Central memory CD4-positive, alpha-beta T cell (primary cell): Measurements from ENCODE around the gene MAN2C1.
"Not testable (repeated sequence)": the region's sequence is repeated elsewhere in the genome, so short reads cannot be mapped to it uniquely, and the experiment has no call there.

Source experiments
- DNase-seq: peaks from one replicate; pipeline ENCODE4 v3.0.0; 2022
- total RNA-seq, 3 experiments: gene quantifications; one replicate each; lab custom pipeline; 2026; lab: John Stamatoyannopoulos, UW

Gene MAN2C1
- 117 to 277 (median 169) reads per million in 3 experiments for total RNA-seq

- peak; percentile 86 for DNase-seq
Measured at GRCh38 chr15:75367913-75368688, at the start of gene MAN2C1. Gene MAN2C1, minus strand, starts transcription at chr15:75368607. Its CDS starts 24 bp downstream, at chr15:75368583.

GRCh38 chr15:75416584-75416983, 48.2 kb upstream of the MAN2C1 start:
- DNase-seq, result no peak

- no peak for DNase-seq
Measured at GRCh38 chr15:75410196-75410595, 41.8 kb upstream of the MAN2C1 start.

DNA sequence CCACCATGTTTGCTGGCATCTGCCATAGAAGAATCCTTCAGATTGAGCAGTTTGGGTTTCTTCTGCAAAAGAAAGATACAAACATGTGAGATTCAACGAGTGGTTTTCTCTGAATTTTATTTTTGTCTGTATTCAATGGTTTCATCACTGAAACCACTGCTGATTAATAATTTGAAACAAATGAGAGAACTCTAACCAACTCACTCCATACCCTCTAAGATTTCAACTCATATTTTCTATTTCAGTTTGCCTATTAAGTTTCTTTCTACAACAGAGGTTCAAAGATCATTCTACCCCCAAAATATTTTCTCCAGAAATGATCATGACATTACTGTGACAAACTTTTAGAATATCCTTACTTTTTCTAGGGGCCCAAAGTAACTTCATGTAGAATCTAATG, 38.7 kb upstream of the MAN2C1 start:
- DNase-seq, result no peak

DNA sequence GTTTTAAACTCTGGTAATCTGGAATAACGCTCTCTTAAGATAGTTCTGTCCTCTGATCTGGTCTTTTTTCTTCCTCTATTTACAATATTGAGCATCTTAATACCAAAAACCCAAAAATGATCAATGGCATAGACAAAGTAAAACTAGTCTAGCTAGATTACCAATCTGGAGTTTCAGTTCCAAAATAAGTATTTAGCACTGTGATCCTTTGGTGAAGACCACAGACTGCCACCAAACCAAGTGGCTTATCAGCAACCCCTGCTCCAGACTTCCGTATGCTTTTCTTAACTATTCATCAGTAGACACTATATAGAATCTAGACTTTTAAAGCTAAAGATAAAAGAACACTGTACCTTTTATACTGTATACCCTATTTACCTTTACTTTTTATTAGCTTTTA, 35.5 kb upstream of the MAN2C1 start:
- DNase-seq, result no peak

DNA sequence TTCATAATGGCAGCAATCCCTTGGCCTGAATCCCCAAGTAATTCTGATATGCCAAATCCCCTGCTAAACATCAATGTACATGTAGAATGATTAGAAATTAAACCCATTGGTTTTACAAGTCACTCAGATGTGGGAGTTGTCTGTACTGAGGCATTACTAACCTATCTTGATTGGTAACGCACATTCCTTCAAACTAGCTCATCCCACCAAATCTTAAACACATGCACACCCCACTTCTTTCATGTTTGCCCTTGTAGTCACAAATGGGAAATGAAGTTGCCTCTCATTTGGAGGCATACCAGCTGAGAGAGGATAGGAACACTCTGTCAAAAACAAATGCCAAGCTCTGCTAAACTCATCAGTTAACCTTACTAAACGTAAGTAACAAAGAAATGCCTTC, 29.1 kb upstream of the MAN2C1 start:
- DNase-seq, result no peak

DNA sequence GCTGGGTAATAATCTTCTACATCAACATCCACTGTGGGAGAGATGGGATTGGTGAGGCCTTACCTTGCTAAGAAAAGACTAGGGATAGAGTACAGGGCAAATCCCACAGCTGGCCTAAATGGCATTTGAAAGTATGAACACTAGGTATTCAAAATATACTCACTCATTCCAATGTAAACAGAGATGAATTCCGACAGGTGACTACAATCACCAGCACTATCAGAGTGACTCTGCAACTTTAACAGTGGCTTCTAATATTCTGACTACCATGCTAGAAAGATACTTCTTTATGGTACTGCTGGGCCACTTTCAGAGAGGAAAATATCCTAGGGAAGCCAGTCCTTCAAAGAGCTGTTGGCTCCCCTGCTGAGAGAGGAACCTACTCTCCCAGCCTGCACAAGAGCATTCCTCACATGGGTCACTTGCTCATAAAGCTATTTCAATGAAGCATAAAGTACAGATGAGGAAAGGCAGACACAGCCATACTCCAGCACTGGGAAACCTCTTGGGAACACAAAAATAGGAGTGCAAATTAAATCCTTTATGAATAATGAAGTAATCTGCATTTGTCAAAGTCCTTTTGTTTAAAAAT, 21.5 kb upstream of the MAN2C1 start:
- no peak for DNase-seq

DNA sequence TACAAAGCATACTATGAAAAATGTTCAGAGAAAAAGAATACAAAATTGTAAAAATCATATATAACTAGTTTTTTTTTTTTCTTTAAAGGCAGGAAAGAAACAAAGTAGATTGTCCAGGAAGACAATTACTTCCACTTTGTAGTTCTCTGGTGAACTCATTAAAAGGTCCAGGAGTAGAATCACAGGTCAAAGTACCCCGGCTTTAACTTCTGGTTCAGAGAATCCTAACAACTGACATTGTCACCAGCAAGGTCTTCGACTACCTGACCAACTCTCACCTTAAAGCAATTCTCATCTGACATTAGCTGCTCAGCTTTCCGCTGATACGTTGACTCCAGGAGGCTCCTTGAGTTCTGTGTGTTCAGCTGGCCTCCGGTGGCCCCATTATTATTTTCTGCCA, 15.6 kb upstream of the MAN2C1 start:
- not testable (repeated sequence) for DNase-seq

DNA sequence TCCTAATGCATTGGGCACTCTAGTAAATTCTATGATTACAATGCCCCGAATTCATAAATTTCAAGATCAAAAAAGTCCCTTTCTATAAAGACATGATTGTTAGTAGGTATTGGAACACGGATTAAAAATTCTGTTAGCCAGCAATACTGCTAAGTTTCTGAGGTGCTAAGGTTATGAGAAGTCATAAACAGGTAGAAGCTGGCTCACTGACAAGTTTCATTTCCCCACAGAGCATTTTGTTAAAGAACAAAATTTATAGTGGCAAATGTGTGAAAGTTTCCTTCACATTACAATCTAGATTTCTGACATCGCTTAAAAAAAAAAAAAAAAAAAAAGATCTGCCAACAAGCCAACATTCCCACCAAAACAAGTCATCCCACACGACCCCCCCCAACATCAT, 12.4 kb upstream of the MAN2C1 start:
- DNase-seq, result no peak

GRCh38 chr15:75371901-75372688, 3.7 kb upstream of the MAN2C1 start:
- no peak for DNase-seq

GRCh38 chr15:75371486-75371885, 3.1 kb upstream of the MAN2C1 start:
- no peak for DNase-seq

GRCh38 chr15:75369897-75370581, 1.6 kb upstream of the MAN2C1 start:
- no peak for DNase-seq

DNA sequence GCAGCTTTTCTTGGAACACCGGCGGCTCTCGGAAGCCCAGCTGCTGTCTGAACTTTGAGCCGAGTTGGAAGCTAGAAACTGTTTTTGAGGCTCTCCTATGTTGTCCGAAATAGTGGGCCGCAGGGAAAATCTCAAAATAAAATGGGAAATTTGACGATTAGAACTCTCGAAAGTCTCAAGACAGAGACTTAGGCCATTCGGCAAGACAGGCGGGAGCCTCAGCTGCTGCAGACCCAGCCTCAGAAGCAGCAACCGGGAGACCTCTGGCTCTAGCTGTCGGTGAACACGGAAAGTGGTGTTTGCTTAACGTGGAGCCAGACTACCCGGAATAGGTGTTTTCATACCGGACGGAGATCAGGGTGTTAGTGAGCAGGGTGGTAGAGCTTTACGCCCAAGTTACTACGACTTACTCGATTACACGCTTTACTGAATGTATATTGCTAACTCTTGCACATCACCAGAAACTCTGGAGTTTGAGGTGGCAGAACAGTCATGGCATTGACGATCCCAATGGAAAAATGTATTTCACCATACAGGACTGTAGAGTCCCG, 357 bp upstream of the MAN2C1 start:
- no peak for DNase-seq

GRCh38 chr15:75367406-75367912, 948 bp downstream of the MAN2C1 start:
- DNase-seq, result no peak

DNA sequence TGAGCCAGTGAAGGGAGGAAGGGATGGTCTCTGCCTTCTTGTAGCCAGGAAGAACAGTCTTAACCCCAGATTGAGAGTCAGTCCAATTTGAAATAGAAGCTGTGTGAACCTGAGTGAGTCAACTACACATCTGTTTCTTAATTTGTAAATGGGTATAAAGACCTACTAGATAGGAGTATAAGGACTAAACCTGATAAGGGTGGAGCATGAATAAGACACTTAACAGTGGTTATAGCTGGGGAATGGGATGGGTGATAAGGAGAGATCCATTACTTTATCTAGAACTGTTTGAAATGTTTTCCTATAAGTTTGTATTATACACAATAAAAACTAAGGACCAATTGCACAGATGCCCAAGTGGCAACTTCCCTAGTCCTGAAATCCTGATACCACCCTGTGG, 1.4 kb downstream of the MAN2C1 start:
- no peak for DNase-seq

GRCh38 chr15:75366163-75366562, 2.2 kb downstream of the MAN2C1 start:
- no peak for DNase-seq

DNA sequence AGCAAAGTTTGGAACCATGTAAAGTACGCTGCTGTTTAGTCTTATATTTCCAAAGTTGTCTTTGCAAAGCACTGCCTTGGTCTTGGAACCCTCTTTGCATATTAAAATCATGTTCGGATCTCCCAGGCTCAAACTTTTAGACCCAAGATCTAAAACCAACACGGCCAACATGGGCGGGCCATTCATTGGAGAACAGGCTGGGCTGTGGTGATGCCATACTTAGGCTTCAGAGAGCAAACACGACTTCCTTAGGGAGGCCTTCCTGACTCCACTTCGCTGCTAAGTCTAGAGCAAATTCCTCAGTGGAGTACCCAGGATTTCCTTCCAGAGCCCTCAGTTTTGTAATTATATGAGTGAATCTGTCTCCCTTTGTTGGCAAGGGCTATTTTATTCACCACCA, 3.5 kb downstream of the MAN2C1 start:
- DNase-seq, result no peak

GRCh38 chr15:75363786-75364185, 4.6 kb downstream of the MAN2C1 start:
- DNase-seq, result no peak

- DNase-seq, result no peak
Measured at GRCh38 chr15:75362642-75363249, 5.7 kb downstream of the MAN2C1 start.

DNA sequence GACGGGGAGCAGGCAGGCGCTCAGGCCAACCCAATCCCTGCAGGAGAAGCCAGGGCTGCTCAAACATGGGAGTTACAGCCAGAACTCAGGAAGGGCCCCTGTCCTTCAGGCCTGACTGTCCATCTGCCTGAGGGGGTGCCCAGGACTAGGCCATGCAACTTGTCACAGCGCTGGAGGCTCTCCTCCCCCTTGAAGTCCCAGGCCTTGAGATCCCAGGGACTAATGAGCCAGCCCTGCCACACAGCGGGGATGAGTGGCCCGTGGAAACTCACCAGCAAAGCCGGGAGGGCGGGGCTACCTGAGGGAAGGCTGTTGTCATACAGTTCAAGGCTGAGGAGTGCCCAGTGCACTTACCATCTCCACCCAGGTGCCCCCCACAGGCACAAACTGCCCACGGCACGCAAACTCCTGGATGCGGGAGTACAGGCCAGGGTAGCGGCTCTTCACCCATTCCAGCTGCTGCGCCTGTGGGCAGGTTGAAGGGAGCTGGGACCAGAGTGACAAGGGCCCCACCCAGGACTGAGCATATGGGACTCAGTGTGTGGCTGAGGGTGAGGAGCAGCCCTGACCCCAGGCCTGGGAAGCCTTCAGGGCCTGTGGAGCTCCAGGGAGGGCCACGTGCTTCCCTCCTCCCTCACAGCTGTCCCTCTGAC, 6.3 kb downstream of the MAN2C1 start:
- DNase-seq, result no peak

DNA sequence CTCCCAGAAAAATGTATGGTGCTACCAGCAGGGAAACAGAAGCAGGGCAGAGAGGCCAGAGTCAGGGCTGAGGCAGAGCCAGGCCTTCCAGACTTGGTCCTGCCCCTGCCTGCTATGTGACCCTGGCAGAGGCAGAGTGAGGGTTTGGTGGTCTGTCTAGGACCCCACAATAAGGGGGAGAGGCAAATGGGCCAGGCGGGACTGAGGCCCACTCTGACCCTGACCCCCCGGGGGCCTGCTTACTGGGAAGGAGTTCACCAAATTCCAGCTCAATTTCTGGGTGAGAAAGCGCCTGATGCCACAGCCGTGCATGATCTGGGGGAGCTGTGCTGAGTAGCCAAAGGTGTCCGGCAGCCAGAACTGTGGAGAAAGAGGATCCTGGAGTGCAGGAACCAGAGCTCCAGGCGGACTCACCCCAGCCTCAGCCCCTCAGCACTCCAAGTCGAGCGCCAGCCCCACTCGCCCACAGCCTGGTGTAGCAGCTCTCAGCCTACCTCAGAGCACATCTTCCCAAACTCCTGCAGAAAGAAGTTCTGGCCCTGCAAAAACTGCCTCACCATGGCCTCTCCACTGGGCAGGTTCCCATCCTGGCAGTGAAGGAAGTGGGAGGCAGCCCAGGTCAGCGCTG, 6.9 kb downstream of the MAN2C1 start:
- DNase-seq, result no peak
